Hematopoietic multipotent progenitor cell (in vitro differentiated cells): ENCODE measurements around the gene EXTL1. TPM values are rescaled to one million over a fixed set of nuclear protein-coding genes. Genes with fewer than 3 reads are reported as not detected.

Experiments used
- DNase-seq, 3 donors: peaks; one replicate each; pipeline ENCODE4 v3.0.0-alpha.2; 2011 to 2015; ENCODE audit warnings: low read depth in 2 of 3, low spot score in 2 of 3
- total RNA-seq: library from RNA; depleted of rRNA; stranded (reverse); fragments of >200 nt; gene quantifications from one replicate; pipeline ENCODE4 v1.2.3, GENCODE V29; 2012

EXTL1 gene
- total RNA-seq, 1 donor: under 0.01 TPM

DNA sequence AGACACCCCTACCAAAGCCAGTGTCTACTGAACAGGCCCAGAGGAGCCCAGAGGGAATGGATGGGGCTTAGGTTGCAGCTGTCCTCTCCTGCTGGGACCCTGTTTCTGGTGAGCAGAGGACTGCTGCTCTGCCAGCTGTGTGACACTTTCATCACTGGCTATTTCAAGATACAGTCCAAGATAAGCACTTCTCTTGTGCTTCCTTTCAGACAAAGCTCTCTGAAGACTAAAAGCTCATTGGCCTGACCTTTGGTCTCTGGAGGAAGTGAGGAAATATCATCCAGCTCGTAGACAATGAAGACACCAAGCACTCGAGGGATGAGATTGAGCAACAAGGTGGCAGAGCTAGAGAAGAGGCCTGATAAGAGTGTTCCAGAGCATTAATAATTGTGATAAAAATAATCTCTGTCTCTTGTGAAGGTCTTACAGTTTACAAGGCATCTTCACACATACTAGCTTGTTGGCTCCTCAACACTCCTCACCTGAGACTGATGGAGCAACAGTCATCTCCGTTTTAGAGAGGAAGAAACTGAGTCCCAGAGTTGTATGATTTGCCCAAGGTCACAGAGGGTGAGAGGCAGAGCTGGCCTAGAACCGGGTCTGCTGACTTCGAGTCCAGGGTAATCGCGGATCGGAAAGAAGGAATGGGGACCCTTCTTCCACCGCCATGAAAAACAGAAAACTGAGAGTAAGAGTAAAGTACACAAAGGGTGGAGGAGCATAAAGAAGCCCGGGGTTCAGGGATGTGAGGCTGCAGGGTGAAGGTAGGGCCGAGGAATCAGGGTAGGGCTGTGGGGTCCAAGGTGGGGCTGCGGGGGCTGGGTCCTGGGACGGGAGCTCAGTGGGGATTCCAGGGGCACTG, 24.4 kb upstream of the EXTL1 start:
- peak; percentile 18 to 51 (median 29) for DNase-seq

DNA sequence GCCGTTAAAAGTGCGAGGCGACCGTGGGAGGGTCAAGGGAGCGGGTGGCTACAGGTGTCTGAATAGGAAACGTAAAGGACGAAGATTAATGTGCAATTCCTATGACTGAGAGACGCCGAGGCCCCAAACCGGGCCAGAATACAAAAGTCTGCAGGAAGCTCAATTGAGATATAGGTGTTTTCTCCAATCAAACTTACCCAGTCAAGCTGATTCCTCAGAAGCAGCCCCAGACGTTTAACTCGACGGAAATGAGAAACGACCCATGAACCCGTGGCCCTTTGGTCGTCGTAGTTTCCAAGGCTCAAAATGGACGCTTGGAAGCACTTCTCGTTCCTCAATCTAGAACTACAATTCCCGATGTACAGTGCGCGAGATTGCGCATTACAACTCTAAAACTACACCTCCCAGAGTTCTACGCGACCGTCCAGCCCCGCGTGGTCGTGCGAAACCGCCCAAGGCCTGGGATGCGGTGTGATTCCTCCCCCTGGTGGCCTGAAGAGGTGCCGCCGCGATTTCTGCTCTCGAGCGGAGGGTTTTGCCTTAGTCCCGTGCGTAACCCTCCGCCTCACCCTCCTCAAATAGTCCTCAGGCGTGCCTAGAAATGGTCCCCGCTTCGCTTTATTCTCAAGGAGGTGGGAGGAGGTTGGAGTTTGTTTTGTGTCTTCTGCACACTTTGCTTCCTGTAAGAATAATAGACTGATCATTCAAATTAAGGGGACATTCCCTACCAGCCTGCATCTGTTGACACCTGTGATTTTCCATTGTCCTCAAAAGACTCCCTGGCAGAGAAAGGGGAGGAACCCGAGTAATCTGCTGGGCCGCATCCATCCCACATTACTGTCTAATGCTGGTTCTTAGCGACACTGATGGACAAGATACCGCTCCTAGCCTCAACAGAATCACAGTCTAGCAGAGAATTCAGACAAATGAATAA, 23.5 kb upstream of the EXTL1 start, which contains the start of gene PAFAH2:
PAFAH2 (minus strand) TSS at position 236 of the 934 bp plus-strand sequence. CDS start 7,247 bp downstream, outside the sequence.
- peak; percentile 93 to 100 (median 99) for DNase-seq

GRCh38 chr1:25999041-25999800, 22.4 kb upstream of the EXTL1 start:
- no peak for DNase-seq

GRCh38 chr1:26003262-26003661, 18.3 kb upstream of the EXTL1 start:
- DNase-seq: no peak

GRCh38 chr1:26003756-26004155, 17.8 kb upstream of the EXTL1 start:
- no peak for DNase-seq

DNA sequence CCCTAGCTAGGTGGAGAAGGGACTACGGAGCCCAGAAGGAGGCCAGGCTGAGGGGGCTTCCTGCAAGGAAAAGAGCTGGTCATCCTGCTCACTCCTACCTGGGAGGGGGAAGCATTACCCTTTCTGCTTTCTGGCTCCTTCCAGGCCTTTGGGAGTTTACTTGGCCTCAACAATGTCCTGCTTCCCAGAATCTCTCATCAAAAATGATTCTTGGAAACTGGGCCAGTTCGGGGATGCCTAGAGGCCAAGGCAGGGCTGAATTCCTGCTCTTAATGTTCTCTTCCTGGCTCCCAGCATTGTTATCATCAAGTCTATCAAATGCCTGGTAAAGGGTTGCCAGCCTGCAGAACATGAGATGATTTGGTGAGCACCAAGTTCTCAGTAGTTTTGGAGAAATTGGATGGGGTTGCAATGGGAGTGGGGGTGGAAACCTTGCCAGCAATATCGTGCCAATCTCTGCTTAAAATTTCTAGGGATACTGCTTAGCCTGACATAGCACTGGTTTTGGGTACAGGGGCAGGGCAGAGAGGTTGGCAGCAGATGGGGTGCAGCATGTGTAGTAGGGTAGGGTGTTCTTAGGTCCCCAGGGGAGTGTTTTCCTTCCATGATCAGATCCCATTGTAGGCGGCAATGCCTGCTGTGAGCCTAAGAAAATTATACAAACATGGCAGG, 16.0 kb upstream of the EXTL1 start:
- DNase-seq: no peak

- DNase-seq: no peak
These were observed 14.9 kb upstream of the EXTL1 start for GRCh38 chr1:26006710-26007109.

GRCh38 chr1:26009796-26010447, 11.7 kb upstream of the EXTL1 start:
- DNase-seq: peak in 2 of 3 donors; percentile 35 to 54

GRCh38 chr1:26010825-26011224, 10.8 kb upstream of the EXTL1 start:
- no peak for DNase-seq

GRCh38 chr1:26012864-26013263, 8.7 kb upstream of the EXTL1 start:
- DNase-seq: no peak

GRCh38 chr1:26014179-26014578, 7.4 kb upstream of the EXTL1 start:
- no peak for DNase-seq

DNA sequence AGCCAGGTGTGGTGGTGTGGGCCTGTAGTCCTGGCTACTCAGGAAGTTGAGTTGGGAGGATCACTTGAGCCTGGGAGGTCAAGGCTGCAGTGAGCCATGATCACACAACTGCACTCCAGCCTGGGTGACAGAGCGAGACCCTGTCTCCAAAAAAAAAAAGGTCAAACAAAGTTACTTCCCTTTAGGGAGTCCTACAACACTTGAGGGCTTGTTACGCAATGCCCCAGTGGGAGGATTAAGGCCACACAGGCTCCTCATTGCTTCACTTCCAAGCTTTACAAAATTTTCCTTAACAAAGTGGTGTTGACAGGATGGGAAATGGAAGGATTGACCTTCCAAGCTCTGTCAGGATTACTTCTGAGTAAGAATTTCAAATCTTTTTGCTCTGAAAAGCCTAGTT, 6.2 kb upstream of the EXTL1 start:
- DNase-seq: peak in 1 of 3 donors; percentile 26

GRCh38 chr1:26016258-26016952, 5.2 kb upstream of the EXTL1 start:
- no peak for DNase-seq

GRCh38 chr1:26016953-26017545, 4.5 kb upstream of the EXTL1 start:
- DNase-seq: no peak

DNA sequence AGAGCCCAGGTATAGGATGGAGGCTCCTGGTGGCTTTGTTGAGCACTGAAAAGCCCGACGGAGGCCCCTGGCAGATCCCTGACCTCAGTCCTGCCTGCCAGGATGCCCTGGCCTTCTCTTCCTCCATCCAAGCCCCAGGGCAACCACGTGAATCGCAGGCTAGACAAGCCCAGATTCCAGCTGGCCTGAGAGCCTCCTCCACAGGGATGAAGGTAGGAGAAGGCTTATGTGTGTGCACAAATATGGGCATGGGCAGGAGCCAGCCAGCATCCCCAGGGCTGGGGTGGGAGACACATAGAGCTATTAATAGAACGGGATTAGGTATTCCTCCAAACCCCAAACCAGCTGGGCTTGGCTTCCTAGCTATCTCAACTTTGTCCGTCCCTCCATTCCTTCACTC, 4.0 kb upstream of the EXTL1 start:
- no peak for DNase-seq

DNA sequence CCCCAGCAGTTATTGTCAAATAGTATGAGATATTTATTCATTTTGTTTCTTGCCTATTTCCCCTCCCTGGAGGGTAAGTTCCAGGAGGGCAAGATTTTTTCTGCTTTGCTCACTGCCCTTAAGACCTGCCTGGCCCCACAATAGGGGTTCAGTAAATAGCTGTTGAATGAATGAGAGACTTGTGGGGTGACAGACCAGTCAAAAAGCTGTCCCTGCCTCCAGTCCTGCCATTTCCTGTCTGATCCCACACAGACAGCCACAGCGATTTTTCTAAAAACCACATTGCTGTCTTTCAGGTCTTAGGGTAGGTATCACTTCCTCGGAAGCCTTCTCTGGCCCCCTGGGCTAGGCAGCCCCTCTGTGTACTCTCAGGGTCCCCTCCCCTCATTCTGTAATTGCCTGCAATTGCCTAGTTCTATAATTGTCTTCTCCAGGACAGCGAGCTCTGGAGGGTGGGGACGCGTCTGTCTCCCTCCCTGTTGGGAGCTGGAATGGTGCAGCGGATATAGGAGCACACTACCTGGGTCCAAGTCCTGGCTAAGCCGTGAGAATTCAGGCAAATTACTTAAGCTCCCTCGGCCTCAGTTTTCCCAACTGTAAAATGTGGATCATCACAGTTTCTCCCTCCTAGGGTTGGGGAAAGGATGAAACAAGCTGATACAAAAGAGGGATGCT, 1.8 kb upstream of the EXTL1 start:
- no peak for DNase-seq

DNA sequence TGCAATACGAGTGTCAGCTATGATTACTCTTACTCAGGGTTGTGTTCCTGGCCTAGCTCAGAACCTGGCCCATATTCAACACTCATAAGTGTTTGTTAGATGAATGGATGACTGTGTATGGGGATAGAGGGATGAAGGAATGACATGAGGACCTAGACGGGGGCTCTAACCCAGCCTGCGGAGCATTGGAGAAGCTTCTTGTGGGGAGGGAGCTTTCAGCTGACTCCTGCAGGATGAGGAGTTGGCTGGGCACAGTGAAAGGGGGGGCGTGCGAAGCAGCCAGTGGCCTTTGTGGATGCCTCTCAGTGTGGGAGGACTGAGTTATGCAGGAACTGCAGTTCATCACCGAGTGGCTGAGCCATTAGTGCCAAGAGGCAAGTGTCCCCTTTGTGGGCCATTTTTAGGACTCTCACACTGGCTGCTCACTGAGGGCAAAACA, 1.2 kb upstream of the EXTL1 start:
- DNase-seq: no peak
